Kidney tubule cell (primary cell): ENCODE measurements around the gene TGFBR3.
A peak's percentile ranks its signal among the peaks of the same experiment; 100 is the strongest.

Experiments used
- DNase-seq: peaks from one replicate; pipeline ENCODE4 v3.0.0-alpha.2; 2018; ENCODE audit warnings: low spot score

TGFBR3 gene

GRCh38 chr1:91754816-91755580 is 131.0 kb downstream of the TGFBR3 start:
- DNase-seq = no peak

GRCh38 chr1:91754348-91754747 is 131.6 kb downstream of the TGFBR3 start:
- peak; percentile 42 for DNase-seq

GRCh38 chr1:91753878-91754277 is 132.1 kb downstream of the TGFBR3 start:
- DNase-seq = no peak

GRCh38 chr1:91752324-91752723 is 133.6 kb downstream of the TGFBR3 start:
- DNase-seq = no peak

- no peak for DNase-seq
These were observed 134.7 kb downstream of the TGFBR3 start for GRCh38 chr1:91751275-91751674.

- DNase-seq = no peak
These were observed 135.5 kb downstream of the TGFBR3 start for GRCh38 chr1:91750398-91750996.

GRCh38 chr1:91749788-91750231 is 136.1 kb downstream of the TGFBR3 start:
- DNase-seq = no peak

GRCh38 chr1:91747666-91748065 is 138.3 kb downstream of the TGFBR3 start:
- no peak for DNase-seq

- no peak for DNase-seq
These were observed 139.1 kb downstream of the TGFBR3 start for GRCh38 chr1:91746728-91747338.

- no peak for DNase-seq
These were observed 140.1 kb downstream of the TGFBR3 start for GRCh38 chr1:91745640-91746373.

- DNase-seq = no peak
These were observed 140.9 kb downstream of the TGFBR3 start for GRCh38 chr1:91744953-91745639.

GRCh38 chr1:91742848-91743292 is 143.1 kb downstream of the TGFBR3 start:
- DNase-seq = peak; percentile 56

- DNase-seq = peak; percentile 28
These were observed 144.0 kb downstream of the TGFBR3 start for GRCh38 chr1:91741906-91742305.

GRCh38 chr1:91741301-91741700 is 144.7 kb downstream of the TGFBR3 start:
- peak; percentile 79 for DNase-seq

GRCh38 chr1:91737650-91738049 is 148.3 kb downstream of the TGFBR3 start:
- DNase-seq = no peak

GRCh38 chr1:91736715-91737615 is 149.0 kb downstream of the TGFBR3 start:
- DNase-seq = peak; percentile 96

- DNase-seq = peak; percentile 58
These were observed 149.7 kb downstream of the TGFBR3 start for GRCh38 chr1:91736146-91736714.

- DNase-seq = no peak
These were observed 150.6 kb downstream of the TGFBR3 start for GRCh38 chr1:91735266-91735845.

- DNase-seq = no peak
These were observed 151.2 kb downstream of the TGFBR3 start for GRCh38 chr1:91734761-91735160.

GRCh38 chr1:91733108-91733710 is 152.7 kb downstream of the TGFBR3 start:
- no peak for DNase-seq
